GM18507 (cell line): ENCODE results near the gene ZNF654.
"Not testable (repeated sequence)": the region's sequence is repeated elsewhere in the genome, so short reads cannot be mapped to it uniquely, and the experiment has no call there.

ENCODE experiments used
- DNase-seq: peaks from one replicate; pipeline ENCODE4 v3.0.0; 2011; ENCODE audit warnings: low read depth; ENCODE audit not compliant: insufficient read length; ENCODE audit errors: extremely low spot score
- FAIRE-seq: peaks from 2 replicates; lab custom pipeline; 2011; peaks lifted over from hg19 to GRCh38; lab: Jason Lieb, UNC

Gene ZNF654

DNA sequence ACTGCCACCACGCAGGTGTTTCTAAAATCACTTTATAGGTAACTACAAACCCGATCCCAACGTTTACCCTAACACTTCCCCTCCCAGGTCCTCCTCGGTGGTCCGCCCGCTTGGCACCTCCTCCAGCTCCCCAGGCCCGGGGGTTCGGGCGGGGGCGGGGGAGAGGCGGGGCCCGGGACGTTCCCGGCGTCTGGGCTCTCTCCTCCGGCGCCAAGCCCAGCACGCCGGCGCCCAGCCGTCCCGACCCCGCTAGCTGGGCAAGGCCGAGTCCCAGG, 812 bp upstream of the ZNF654 start:
- DNase-seq: no peak
- FAIRE-seq: peak; percentile 31

DNA sequence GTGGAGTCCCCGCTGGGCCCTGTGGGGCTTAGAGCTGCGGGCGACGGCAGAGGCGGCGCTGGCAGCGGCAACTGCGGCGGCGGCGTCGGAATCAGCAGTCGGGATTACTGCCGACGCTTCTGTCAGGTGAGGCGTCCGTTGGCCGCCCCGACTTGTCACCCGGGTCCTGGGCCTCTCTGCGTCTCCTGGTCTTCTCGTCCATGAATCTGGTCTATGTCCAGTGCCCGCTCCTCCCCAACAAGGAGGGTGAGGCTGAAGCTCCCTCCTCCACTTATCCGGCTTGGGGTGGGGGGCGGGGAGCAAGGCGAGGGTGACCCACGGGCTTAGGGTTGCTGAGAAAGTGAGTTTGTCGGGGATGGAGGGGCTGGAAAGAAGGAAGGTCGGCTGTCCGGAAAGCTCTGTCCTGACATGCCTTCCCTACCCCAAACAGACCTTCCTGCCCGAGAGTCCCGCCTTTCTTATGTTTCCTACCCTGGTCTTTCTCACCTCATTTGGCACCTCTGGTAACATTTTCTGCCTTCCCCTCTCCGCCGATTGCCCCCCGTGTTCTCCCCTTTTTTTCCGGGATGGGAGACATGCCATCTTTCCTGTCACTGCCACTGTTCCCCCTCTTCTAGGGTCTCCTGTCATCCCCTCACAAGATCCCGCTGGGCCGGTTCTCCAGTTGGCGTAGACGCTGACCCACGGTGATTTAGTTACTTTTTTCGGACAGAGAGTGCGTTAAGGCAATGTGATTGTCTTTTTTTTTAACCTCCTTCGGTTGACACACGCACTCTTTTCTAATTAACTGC, 520 bp downstream of the ZNF654 start:
- DNase-seq (no peak), FAIRE-seq (peak; percentile 18)

GRCh38 chr3:88061746-88062145, 2.7 kb downstream of the ZNF654 start:
- DNase-seq (no peak), FAIRE-seq (peak; percentile 31)

DNA sequence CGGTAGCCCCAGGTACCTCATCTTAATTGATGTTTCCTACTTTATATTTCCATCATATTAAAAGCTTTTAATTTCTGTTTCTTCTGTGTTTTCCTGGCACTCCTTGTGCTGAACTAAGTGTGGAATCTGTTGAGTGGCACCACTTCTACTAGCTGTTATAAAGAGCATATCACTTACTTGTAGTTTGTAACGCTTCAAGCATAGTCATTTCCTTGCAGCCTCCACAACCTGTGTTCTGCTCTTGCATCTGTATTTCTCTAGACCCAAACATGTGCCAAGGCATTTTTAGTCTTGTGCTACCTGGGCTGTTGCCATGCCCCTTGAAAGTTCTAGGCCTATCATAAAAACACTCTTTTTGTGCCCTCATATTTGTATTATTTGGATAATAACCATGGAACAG, 16.0 kb downstream of the ZNF654 start:
- DNase-seq (no peak), FAIRE-seq (no peak)

GRCh38 chr3:88075497-88075896, 16.4 kb downstream of the ZNF654 start:
- no peak for DNase-seq
- no peak for FAIRE-seq

DNA sequence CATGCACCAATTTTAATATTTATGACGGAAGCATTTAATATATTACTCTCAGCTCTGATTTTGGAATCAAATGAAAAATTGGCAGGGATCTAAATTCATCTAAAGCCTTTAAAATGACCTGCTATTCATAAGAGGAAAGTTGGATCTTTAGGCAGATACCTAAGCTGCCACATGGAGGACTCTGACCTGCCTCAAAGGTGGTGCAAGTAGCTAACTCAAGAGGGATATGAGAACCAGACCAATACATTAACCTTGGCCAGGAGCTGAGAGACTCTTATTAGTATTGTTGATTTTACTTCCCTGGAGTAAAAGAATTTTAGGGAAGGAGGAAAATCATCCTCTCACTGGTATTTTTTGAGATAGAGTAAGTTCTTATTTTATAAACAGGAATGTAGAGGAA, 17.7 kb downstream of the ZNF654 start:
- FAIRE-seq (no peak), DNase-seq (no peak)

DNA sequence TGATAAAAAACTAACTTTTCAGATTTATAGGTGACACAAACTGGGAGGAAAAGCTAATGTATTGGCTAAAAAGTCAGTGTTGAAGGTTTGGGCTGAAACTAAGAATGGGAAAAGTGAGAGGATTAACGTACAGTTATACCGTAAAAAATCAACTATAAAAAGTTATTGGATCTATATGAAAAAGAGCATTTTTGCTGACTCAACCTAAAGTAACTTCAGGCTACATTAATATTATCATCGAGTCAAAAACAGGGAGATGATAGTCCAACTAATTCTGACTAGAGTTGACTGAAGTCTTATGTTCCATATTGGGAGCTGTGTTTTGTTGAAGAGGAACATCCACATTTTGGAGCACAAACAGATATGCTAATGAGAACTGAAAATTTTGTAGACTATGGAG, 19.9 kb downstream of the ZNF654 start:
- FAIRE-seq (no peak), DNase-seq (no peak)

- FAIRE-seq (no peak), DNase-seq (no peak)
Measured at GRCh38 chr3:88082854-88083253, 23.8 kb downstream of the ZNF654 start.

- FAIRE-seq (no peak), DNase-seq (no peak)
Measured at GRCh38 chr3:88084097-88084501, 25.0 kb downstream of the ZNF654 start.

- FAIRE-seq (no peak), DNase-seq (no peak)
Measured at GRCh38 chr3:88090681-88091080, 31.6 kb downstream of the ZNF654 start.

DNA sequence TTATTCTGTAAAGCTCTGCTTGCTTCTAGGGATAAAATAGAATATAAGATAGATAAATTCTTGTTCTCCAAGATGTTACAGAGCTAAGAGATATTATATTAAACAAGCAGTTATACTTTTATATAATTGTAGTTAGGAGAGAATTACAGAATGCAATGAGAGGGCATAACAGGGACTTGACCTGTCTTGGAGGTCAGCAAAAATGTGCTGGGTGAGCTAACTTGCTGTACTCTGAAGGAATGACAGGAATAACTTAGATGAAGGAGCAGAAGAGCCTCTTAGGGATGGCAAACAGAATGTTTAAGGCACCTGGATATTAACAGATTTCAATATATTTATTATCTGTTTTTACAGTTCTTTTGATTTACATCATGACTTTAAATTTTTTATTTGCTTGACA, 33.2 kb downstream of the ZNF654 start:
- no peak for DNase-seq
- FAIRE-seq: no peak

DNA sequence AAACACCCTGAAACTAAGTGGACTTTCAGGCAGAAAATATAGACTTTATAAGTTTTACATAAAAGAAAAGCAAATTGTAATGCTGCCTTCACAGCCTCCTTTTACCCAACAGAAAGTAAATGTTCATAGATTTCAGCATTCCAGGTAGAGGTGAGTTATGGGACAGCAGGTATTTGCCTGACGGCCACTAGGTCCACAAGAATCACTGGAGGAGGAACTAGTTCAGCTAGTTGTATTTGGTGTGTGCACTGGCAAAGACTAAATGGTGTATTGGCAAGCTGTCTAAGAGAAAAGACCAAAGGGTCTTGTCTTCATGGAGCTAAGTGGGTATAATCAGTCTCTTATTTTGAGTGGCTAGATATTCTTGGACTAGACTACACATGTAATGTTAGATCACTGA, 34.2 kb downstream of the ZNF654 start:
- DNase-seq: no peak
- FAIRE-seq: no peak

- FAIRE-seq (no peak), DNase-seq (no peak)
Measured at GRCh38 chr3:88101142-88101541, 42.1 kb downstream of the ZNF654 start.

GRCh38 chr3:88105325-88105724, 46.3 kb downstream of the ZNF654 start:
- FAIRE-seq: no peak

DNA sequence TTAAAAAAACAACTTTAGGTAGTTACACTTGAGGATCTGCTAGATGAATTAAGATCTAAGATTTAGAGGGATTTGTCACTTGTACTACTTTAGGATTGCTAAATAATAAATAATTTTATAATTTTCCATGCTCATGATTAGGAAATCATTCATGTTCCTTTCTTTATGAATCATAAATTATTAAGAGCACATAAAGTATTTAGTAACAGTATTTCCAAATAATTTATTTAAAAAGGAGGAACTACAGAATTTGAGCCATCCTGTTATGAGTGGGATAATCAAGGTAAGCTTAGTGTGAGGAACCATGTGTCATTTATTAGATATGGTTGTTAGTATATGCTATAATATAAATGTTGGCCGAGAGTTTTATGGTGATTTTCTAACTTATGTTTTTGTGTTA, 53.2 kb downstream of the ZNF654 start:
- FAIRE-seq (no peak), DNase-seq (no peak)

More at GRCh38 chr3:88105325-88105724, 46.3 kb downstream of the ZNF654 start:
- DNase-seq: no peak

DNA sequence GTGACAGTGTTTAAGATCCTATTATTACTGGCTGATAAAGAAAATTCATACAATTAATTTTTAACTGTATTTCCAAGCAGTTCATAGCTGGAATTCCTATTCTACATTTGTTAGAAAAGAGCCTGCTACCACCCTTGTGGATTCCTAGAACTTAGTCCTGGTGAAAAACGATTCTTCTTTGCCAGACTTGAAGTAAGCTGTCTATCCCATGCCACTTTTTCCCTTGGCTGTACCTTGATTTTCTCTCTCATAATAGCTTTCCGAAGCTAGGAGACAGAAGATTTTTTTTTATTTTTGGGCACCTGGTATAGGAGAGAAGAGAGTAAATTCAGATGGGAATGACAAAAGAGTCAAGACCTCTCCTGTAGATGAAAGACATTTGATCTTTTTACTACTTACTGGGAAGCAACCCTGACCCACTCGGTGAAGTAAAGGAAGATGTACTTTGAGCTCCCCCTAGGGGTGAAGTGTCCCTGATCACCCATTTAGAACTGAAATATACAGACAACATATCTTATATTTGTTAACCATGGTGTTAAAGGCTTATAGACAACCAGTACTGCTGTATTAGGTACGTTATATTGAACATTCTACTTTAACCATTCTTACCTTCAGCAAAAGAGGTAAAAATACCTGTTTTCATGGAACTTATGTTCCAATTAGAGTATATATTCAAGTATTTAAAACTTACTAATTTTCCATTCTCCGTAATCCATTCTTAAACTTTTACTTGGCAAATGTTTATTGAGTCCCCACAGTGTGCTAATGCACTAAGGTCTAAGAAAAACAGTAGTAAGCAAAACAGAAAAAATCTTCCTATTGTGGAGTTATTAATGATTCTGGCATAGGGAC, 54.5 kb downstream of the ZNF654 start:
- peak; percentile 81 for FAIRE-seq
- no peak for DNase-seq

GRCh38 chr3:88114878-88115549, 56.0 kb downstream of the ZNF654 start:
- DNase-seq (no peak), FAIRE-seq (no peak)

- FAIRE-seq: no peak
- no peak for DNase-seq
Measured at GRCh38 chr3:88117683-88118082, 58.6 kb downstream of the ZNF654 start.

- FAIRE-seq, DNase-seq: not testable (repeated sequence)
Measured at GRCh38 chr3:88118603-88119002, 59.5 kb downstream of the ZNF654 start.

- FAIRE-seq: no peak
- no peak for DNase-seq
Measured at GRCh38 chr3:88123526-88123925, 64.5 kb downstream of the ZNF654 start.
